Adrenal gland (tissue), 5 donors: ENCODE measurements around the gene KCNG4.

Experiments used
- POLR2A ChIP-seq, 2 donors: fragments of 450-650 bp; IDR thresholded peaks; one replicate each; pipeline ENCODE4 v1.6.1; 2017; ENCODE audit warnings: antibody characterized with exemption in 2 of 2, mild to moderate bottlenecking in 2 of 2, moderate library complexity in 1 of 2
- TF ChIP-seq, protein P1 (sequence below), 6 experiments: fragments of 450-650 bp in 4 of 6; fragments of 200-600 bp in 2 of 6; sonication (generic) in 1 of 6; IDR thresholded peaks; 1 replicate in 5 of 6; 2 replicates in 1 of 6; pipeline versions ENCODE4 v1.5.1 to v1.8.0; 2016 to 2021; ENCODE audit warnings: antibody characterized with exemption in 6 of 6, mild to moderate bottlenecking in 2 of 6, moderate library complexity in 1 of 6
- donor health status: DM: no; HTN: no; CAD: no.

- TF ChIP-seq, protein P1, sequence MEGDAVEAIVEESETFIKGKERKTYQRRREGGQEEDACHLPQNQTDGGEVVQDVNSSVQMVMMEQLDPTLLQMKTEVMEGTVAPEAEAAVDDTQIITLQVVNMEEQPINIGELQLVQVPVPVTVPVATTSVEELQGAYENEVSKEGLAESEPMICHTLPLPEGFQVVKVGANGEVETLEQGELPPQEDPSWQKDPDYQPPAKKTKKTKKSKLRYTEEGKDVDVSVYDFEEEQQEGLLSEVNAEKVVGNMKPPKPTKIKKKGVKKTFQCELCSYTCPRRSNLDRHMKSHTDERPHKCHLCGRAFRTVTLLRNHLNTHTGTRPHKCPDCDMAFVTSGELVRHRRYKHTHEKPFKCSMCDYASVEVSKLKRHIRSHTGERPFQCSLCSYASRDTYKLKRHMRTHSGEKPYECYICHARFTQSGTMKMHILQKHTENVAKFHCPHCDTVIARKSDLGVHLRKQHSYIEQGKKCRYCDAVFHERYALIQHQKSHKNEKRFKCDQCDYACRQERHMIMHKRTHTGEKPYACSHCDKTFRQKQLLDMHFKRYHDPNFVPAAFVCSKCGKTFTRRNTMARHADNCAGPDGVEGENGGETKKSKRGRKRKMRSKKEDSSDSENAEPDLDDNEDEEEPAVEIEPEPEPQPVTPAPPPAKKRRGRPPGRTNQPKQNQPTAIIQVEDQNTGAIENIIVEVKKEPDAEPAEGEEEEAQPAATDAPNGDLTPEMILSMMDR (IDR thresholded peaks at IDR 0.05): no peak
- TF ChIP-seq POLR2A (IDR thresholded peaks at IDR 0.05): no peak
These were observed 44.4 kb downstream of the KCNG4 start for GRCh38 chr16:84195201-84196093.
